Small intestine (tissue), 7 donors: Measurements from ENCODE around the gene BBOX1. TPM values are rescaled to one million over a fixed set of nuclear protein-coding genes. Genes with fewer than 3 reads are reported as not detected.

Experiments
- DNase-seq, 2 donors: peaks; one replicate each; pipeline versions ENCODE4 v3.0.0 to v3.0.0-alpha.2; 2013
- FAIRE-seq: peaks from 2 replicates; lab custom pipeline; 2012; peaks lifted over from hg19 to GRCh38; lab: Jason Lieb, UNC
- H3K27ac ChIP-seq, 3 donors: one replicate each; pipeline ENCODE4 v1.5.1; 2013; ENCODE audit warnings: low read length in 2 of 3, mild to moderate bottlenecking in 2 of 3, control low read depth in 1 of 3, inconsistent platforms in 1 of 3, low read depth in 1 of 3, moderate library complexity in 1 of 3
- H3K27me3 ChIP-seq, 3 donors: one replicate each; pipeline ENCODE4 v1.6.1; 2013; ENCODE audit warnings: low read length in 3 of 3, inconsistent platforms in 1 of 3; ENCODE audit not compliant: control insufficient read depth in 3 of 3, insufficient read depth in 3 of 3
- H3K36me3 ChIP-seq, 3 donors: one replicate each; pipeline ENCODE4 v1.6.1; 2013; ENCODE audit warnings: low read length in 3 of 3, inconsistent platforms in 1 of 3, low read depth in 1 of 3, mild to moderate bottlenecking in 1 of 3, moderate library complexity in 1 of 3; ENCODE audit not compliant: control insufficient read depth in 3 of 3, insufficient read depth in 2 of 3
- H3K4me1 ChIP-seq, 3 donors: one replicate each; pipeline ENCODE4 v1.6.1; 2013; ENCODE audit warnings: low read length in 2 of 3, inconsistent platforms in 1 of 3, low read depth in 1 of 3, mild to moderate bottlenecking in 1 of 3, moderate library complexity in 1 of 3; ENCODE audit not compliant: control insufficient read depth in 3 of 3, insufficient read depth in 2 of 3
- H3K4me3 ChIP-seq, 3 donors: one replicate each; pipeline ENCODE4 v1.5.1; 2013; ENCODE audit warnings: low read length in 3 of 3, control low read depth in 1 of 3, inconsistent platforms in 1 of 3, low read depth in 1 of 3, mild to moderate bottlenecking in 1 of 3, moderate library complexity in 1 of 3
- H3K9me3 ChIP-seq, 2 donors: one replicate each; pipeline ENCODE4 v1.6.1; 2013; ENCODE audit warnings: low read depth in 1 of 2, low read length in 1 of 2; ENCODE audit not compliant: control insufficient read depth in 2 of 2, insufficient read depth in 1 of 2
- WGBS, 3 donors: extraction: QIAGEN DNeasy Blood & Tissue Kit; methylation state at CpG; one replicate each; pipeline ENCODE4 v1.1.7; 2013; 5-methylcytosine and 5-hydroxymethylcytosine counted together
- polyA plus RNA-seq, 4 donors: library from polyadenylated mRNA; stranded (reverse) in 3 of 4; unstranded in 1 of 4; fragments of 200-250 nt in 3 of 4; fragments of 120-200 nt in 1 of 4; gene quantifications; one replicate each; pipeline versions ENCODE4 v1.2.1 to v1.2.3, GENCODE V29; 2013
- donor health status: healthy with polysubstance abuse.
- donor health status: control.
- donor health status: control.
- donor health status: Bipolar disorder and iron deficiency.
- donor health status: healthy.

BBOX1 gene
- polyA plus RNA-seq, 4 donors, result 2.1 TPM; not detected in 3

DNA sequence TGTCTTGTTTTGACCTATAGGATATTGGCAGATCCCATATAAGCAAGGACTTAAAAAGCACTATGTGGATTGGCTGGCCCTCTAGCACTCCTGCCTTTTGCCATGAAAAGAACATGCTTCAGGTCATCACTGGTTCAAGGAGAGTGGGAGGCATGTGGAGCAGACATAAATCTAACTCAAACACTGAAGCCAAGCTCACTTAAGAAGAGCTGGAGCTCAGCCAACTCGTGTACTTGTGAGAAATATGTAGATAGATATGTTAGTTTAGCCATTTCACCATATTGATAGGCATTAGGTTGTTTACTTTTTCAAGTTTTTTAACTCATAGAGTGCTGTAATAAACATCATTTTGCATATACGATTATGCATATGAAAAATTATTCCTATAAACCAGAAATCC is 19.9 kb upstream of the BBOX1 start:
- H3K36me3 ChIP-seq, result no peaks in the 10 kb centered on the region
- peaks cover 0 to 4% of the 10 kb centered on the region in 2 donors for H3K9me3 ChIP-seq
- 47 to 50% (median 49%) methylated on average over 2 of the region's 2 CpGs for WGBS, 3 donors
- no peaks in the 10 kb centered on the region for H3K4me1 ChIP-seq
- no peaks in the 10 kb centered on the region for H3K27me3 ChIP-seq
- H3K4me3 ChIP-seq, result no peak overlapping the region
- DNase-seq (no peak), FAIRE-seq (no peak)
- no peak overlapping the region for H3K27ac ChIP-seq

DNA sequence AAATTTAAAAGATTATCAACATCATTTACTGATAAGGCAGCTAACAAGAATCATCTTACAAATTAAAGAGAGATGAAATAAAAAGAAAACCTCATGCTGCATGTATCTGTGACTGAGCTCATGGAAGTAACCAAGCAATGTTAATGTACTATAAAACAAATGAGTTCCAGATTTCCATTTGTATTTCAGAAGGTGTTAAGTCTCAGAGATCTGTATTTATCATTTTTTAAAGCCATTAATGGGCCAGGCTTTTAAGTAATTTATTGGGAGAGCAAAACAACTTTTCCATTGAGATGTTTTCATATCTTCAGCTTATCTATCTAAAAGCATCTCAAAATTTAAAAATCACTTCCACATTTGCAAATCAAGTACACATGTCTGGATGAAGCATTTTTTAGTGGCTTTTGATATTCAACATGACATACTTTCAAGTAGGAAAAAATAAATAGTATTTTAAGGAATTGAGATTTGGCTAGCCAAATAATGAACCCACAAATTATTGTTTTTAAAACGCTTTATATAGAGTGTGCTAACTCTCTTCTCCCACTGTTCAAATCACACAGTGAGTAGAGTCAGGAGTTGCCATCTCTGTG is 17.9 kb upstream of the BBOX1 start:
- FAIRE-seq, result no peak
- Histone ChIP-seq H3K9me3 (no peaks in the 10 kb centered on the region), H3K27me3 (no peaks in the 10 kb centered on the region), H3K4me3 (no peak overlapping the region), H3K36me3 (no peaks in the 10 kb centered on the region), H3K4me1 (no peaks in the 10 kb centered on the region), H3K27ac (no peak overlapping the region)
- DNase-seq, result no peak
- 68 to 77% (median 74%) methylated on average over 1 of the region's 1 CpG for WGBS, 3 donors

DNA sequence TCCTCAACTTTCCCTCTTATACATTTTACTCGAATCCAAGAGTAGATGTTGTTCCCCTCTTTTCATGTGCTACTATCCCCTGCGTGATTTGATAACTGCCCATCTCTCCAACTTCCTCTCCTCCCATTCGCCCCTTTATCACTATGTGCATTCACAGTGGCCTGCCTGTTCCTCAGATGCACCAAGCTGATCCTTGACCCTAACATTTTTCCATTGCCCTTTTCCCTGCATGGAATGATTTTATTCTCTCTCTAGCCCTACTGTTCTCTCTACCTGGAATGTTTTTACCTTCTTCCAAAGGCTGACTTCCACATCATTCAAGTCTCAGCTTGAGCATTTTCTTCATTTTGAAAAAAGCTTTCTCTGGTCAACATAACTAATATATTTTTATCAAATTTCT is 15.8 kb upstream of the BBOX1 start:
- Histone ChIP-seq H3K4me3 (no peak overlapping the region), H3K9me3 (no peaks in the 10 kb centered on the region), H3K27ac (no peak overlapping the region), H3K36me3 (no peaks in the 10 kb centered on the region), H3K27me3 (no peaks in the 10 kb centered on the region), H3K4me1 (no peaks in the 10 kb centered on the region)
- FAIRE-seq (no peak), DNase-seq (no peak)
- 64 to 81% (median 74%) methylated on average over 3 of the region's 3 CpGs for WGBS, 3 donors

DNA sequence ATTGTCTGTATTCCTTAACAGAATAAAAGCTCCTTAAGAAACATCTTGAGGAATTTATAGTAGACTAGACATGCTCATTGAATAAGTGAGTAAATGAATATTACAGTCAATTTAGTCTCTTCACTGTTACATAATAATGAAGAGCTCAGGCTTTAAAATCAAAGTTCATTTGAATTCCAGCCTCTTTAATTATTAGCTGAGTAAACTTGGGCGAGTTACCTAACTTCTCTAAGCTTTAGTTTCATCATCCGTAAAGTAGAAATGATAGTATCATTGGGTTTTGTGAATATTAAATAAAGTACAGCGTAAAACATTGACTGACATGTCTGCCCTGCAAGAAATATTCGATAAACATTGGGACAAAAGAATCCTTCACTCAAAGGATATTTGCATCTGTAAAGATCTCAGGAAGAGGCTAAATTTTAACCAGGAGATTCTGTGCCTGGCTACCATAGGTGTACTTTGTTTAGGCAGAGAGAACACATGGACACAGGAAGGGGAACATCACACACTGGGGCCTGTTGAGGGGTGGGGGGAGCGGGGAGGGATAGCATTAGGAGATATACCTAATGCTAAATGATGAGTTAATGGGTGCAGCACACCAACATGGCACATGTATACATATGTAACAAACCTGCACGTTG is 15.2 kb upstream of the BBOX1 start:
- Histone ChIP-seq H3K27me3 (no peaks in the 10 kb centered on the region), H3K4me1 (no peaks in the 10 kb centered on the region), H3K4me3 (no peak overlapping the region), H3K9me3 (no peaks in the 10 kb centered on the region), H3K27ac (no peak overlapping the region), H3K36me3 (no peaks in the 10 kb centered on the region)
- 32 to 72% (median 41%) methylated on average over 6 of the region's 6 CpGs for WGBS, 3 donors
- peak in 1 of 2 donors; percentile 29 for DNase-seq
- no peak for FAIRE-seq

DNA sequence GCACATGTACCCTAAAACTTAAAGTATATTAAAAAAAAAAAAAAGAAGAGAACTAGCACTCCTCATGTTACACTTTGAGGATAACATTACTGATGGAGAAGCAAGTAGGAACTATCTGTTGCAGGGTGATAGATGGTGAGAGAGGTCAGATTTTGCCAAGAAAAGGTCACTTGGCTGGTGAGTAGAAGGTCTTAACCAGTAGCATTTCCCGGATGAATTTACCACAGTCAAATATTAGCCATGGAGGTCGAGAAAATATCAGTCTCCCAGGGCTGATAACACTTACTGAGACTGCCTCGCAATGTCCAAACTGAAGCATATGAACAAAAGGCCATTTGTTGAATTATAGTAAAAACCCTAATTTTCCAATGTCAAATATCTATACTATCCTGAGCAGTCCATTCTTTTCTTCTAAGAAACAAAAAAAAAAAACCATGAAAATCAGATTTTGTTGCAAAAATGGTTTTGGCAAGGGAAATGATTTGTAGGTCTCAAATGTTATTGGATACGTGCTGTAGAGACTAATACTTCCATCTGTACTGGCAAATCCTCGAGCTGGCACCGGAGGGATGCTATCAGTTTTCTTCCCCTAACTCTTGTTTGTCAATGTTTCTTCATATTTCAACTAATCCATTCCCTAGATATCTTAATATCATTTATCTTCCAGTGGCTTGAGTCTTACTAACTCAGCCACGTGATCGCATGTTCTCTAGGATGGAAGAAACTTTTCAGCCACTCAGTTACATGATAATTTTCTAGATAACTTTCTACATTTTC is 14.5 kb upstream of the BBOX1 start:
- 64 to 83% (median 68%) methylated on average over 8 of the region's 8 CpGs for WGBS, 3 donors
- no peak for FAIRE-seq
- no peak overlapping the region for H3K27ac ChIP-seq

DNA sequence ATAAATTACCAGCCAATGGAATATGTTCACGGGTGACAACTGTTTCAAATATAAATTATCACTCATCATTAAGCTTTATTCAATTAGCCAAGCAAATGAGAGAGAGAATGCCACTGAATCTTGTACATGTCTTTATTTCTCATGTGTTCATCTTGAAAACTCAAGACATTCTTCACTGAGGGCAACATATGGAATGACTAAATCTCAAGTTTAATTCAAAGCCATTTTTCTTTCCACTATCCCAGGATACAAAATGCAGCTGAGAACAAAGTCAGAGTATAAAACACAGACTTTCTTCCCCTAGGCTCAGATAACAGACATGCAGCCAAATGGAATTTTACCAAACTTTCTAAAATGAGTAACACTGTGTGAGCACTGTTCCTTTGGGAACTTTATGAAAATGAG is 12.1 kb upstream of the BBOX1 start:
- no peaks in the 10 kb centered on the region for H3K36me3 ChIP-seq
- FAIRE-seq, result no peak
- H3K27me3 ChIP-seq, result no peaks in the 10 kb centered on the region
- H3K27ac ChIP-seq, result no peak overlapping the region
- H3K4me3 ChIP-seq, result no peak overlapping the region
- WGBS, 3 donors, result 68 to 75% (median 74%) methylated on average over 1 of the region's 1 CpG
- no peak for DNase-seq
- H3K9me3 ChIP-seq, result no peaks in the 10 kb centered on the region
- no peaks in the 10 kb centered on the region for H3K4me1 ChIP-seq

More for the DNA sequence above, 14.5 kb upstream of the BBOX1 start:
- H3K4me1 ChIP-seq, result no peaks in the 10 kb centered on the region
- no peaks in the 10 kb centered on the region for H3K9me3 ChIP-seq
- no peaks in the 10 kb centered on the region for H3K36me3 ChIP-seq
- DNase-seq, result no peak
- no peaks in the 10 kb centered on the region for H3K27me3 ChIP-seq
- no peak overlapping the region for H3K4me3 ChIP-seq

DNA sequence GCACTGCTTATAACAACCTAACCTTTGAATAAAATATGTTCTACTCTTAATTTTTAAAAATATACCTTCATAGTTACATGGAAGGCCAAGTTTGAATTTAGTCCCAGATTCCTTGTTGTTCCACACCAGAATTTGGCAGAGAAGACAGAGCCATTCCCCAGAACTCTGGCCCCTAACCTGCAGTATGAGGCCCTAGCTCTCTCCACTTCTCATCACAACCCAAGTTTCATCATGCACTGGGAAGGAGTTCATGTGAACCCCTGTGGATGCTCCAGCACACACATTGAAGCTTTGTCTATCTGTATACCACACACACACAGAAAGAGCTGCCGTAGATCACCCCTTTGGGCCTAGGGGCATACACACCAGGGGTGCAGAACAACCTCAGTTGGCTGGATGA is 10.6 kb upstream of the BBOX1 start:
- no peak for DNase-seq
- no peak for FAIRE-seq
- Histone ChIP-seq H3K9me3 (no peaks in the 10 kb centered on the region), H3K36me3 (no peaks in the 10 kb centered on the region), H3K4me1 (no peaks in the 10 kb centered on the region), H3K27ac (no peak overlapping the region), H3K27me3 (no peaks in the 10 kb centered on the region), H3K4me3 (no peak overlapping the region)
- WGBS, 3 donors, result 89 to 96% (median 95%) methylated on average over 1 of the region's 1 CpG

DNA sequence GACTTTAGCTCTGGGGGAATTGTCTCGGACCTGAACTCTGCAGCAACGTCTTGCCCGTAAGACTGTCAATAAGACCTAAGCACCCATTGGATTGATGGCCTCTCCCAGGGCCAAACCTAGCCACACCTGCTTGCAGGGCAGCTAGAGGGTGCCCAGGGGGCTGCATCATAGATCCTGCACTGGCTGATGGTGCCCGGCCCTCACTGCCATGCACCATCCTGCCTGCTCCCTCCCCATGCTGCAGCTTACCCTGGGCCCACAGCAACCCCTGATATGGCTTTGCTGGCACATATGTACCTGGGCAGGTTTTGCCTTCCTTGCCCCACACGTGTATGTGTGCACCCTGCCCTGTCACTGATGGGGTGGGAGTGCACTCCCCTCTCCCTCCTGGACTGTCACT is 8.9 kb upstream of the BBOX1 start:
- no peak overlapping the region for H3K27ac ChIP-seq
- FAIRE-seq, result no peak
- 73 to 91% (median 79%) methylated on average over 5 of the region's 5 CpGs for WGBS, 3 donors

More for the DNA sequence above, 8.9 kb upstream of the BBOX1 start:
- Histone ChIP-seq H3K4me1 (no peaks in the 10 kb centered on the region), H3K9me3 (no peaks in the 10 kb centered on the region), H3K36me3 (no peaks in the 10 kb centered on the region), H3K27me3 (no peaks in the 10 kb centered on the region), H3K4me3 (no peak overlapping the region)
- DNase-seq, result no peak
